GM20000 (cell line): ENCODE measurements around the gene CDC25A.

Experiments used
- DNase-seq: peaks from one replicate; pipeline ENCODE4 v3.0.0; 2012; ENCODE audit warnings: low spot score
- TF ChIP-seq, protein P1 (sequence below): IDR thresholded peaks from 2 replicates; pipeline ENCODE4 v1.5.1; 2012; ENCODE audit warnings: mild to moderate bottlenecking, control low read depth; ENCODE audit errors: extremely low read depth, missing control alignments

CDC25A gene

GRCh38 chr3:48155122-48155521, 33.1 kb downstream of the CDC25A start:
- no peak for DNase-seq
- TF ChIP-seq, protein P1, sequence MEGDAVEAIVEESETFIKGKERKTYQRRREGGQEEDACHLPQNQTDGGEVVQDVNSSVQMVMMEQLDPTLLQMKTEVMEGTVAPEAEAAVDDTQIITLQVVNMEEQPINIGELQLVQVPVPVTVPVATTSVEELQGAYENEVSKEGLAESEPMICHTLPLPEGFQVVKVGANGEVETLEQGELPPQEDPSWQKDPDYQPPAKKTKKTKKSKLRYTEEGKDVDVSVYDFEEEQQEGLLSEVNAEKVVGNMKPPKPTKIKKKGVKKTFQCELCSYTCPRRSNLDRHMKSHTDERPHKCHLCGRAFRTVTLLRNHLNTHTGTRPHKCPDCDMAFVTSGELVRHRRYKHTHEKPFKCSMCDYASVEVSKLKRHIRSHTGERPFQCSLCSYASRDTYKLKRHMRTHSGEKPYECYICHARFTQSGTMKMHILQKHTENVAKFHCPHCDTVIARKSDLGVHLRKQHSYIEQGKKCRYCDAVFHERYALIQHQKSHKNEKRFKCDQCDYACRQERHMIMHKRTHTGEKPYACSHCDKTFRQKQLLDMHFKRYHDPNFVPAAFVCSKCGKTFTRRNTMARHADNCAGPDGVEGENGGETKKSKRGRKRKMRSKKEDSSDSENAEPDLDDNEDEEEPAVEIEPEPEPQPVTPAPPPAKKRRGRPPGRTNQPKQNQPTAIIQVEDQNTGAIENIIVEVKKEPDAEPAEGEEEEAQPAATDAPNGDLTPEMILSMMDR = no peak

- no peak for DNase-seq
- TF ChIP-seq, protein P1 = no peak
Observed at GRCh38 chr3:48151807-48152427, 36.3 kb downstream of the CDC25A start.

DNA sequence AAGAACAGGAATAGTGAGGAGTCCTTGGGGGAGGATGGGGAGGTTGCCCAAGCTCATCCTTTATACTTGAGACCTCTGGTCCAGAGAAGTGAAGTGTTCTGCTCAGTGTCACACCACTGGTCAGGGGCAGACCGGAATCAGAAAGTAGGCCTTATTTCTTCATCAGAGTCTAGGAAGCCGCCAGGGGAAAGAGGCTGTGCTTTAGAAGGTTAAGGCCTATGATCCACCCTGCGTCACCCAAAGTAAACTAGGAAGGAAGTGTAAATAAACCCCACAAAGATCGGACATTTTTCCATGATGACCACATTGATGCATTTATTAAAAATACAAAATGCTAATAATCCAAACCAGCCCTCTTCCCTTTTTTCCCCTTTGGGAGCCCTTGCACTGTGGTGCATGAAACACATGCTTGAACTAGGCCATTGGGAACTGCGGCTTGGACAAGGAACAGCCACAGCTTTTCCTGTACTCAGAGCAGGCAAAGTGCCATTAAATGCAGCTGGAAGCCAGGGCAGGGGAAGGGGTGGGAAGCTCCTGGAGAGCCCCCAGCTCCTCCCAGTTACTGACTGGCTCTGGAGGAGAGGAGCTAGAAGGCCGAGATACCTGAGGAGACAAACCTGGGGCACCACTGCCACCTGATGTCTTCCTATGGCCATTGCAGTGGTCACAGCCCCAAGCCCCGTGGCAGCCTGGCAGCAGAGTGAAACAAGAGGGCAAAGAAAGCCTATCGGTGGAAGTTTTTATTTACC, 37.0 kb downstream of the CDC25A start:
- DNase-seq = peak; percentile 80
- TF ChIP-seq, protein P1 = peak; percentile 65

- no peak for DNase-seq
- TF ChIP-seq, protein P1 = no peak
Observed at GRCh38 chr3:48143992-48144391, 44.2 kb downstream of the CDC25A start.

GRCh38 chr3:48143567-48143966, 44.6 kb downstream of the CDC25A start:
- DNase-seq = no peak
- TF ChIP-seq, protein P1 = no peak

- DNase-seq = no peak
- TF ChIP-seq, protein P1 = no peak
Observed at GRCh38 chr3:48142316-48142870, 45.8 kb downstream of the CDC25A start.

- no peak for DNase-seq
- TF ChIP-seq, protein P1 = no peak
Observed at GRCh38 chr3:48141604-48142137, 46.5 kb downstream of the CDC25A start.
